GM21423 (cell line): ENCODE measurements around the gene DHX58.

Source experiments
- ATAC-seq: cut with Tn5 transposase; IDR thresholded peaks from one replicate; pipeline ENCODE4 v1.9.1; 2021; ENCODE audit warnings: mild to moderate bottlenecking, moderate library complexity; ENCODE audit not compliant: unreplicated experiment

Gene DHX58

GRCh38 chr17:42056635-42057034, 55.9 kb downstream of the DHX58 start:
- no peak for ATAC-seq

GRCh38 chr17:42055496-42055895, 57.0 kb downstream of the DHX58 start:
- ATAC-seq = no peak

DNA sequence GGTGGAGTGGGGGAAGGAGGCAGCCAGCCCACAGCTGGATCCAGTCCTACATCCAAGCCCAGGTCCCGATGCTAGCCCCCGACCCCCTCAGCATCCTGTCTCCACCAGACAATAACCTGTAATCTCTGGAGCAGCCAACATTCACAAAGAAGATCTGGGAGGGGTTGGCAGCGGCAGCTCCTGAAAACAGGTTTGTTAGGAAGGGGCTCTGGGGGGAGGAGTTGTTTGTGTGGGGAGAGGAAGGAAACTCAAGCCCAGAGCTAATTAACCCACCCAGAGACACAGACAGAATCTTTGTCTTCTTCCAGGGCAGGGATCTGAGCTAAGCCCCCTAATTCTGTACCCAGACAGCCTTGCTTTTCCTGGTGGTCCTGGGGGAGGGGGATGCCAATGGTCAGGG, 57.5 kb downstream of the DHX58 start:
- ATAC-seq = no peak

- no peak for ATAC-seq
Observed at GRCh38 chr17:42053731-42054500, 58.6 kb downstream of the DHX58 start.

DNA sequence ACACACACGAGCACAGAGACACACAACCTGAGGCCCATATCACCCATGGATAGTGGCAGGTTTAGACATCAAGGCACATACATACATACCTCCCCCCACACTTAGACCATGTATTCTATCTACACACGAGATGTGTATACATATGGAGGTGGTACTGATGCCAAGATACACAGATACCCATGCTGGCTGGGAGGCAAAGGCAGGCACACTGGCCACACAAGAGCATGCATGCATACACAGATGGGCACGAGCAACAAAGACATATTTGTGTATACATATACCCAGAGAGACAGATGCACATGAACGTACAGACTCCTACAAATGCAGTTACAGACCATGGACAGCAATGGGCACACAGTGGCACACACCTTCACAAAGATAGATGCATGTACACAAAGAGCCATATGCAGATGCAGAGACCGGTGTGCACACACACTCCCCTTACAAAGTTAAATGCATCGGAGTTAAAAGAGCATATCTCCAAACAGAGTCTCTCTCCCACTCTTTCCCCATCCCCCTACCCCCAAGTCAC, 60.1 kb downstream of the DHX58 start:
- ATAC-seq = no peak

DNA sequence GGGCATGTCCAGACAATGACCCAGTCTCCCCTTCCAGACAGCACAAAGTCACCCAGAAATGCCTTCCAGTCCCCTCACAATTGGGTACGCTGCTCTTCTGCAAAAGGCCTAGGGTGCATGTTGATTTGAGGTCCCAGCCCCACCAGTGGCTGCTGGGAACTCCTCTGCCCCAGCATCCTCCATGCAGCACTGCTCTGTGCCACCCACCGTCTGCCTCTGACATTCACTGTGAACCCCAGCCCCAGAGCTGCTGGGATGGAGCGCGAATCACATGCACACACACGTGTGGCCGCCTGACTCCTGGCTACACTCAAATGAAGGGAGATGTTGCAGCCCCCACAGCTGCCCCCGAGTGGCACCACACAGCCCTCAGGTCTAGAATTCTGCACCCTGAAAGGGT, 60.9 kb downstream of the DHX58 start:
- ATAC-seq = no peak
